Gastrocnemius medialis (tissue), 4 donors: Measurements from ENCODE around the gene CCDC8. TPM values are rescaled to one million over a fixed set of nuclear protein-coding genes. Genes with fewer than 3 reads are reported as not detected.
A peak's percentile ranks its signal among the peaks of the same experiment; 100 is the strongest.

ENCODE experiments used
- ATAC-seq, 2 donors: fragments of 150-250 bp; one replicate each; pipeline ENCODE4 v1.9.1; 2016
- DNase-seq, 2 donors: peaks; one replicate each; pipeline ENCODE4 v3.0.0-alpha.2; 2019
- H3K27ac ChIP-seq, 4 donors: fragments of 200-600 bp; sonication (generic); 1 replicate in 1 of 4; 2 replicates in 3 of 4; pipeline ENCODE4 v1.5.1; 2016 to 2018; ENCODE audit warnings: mild to moderate bottlenecking in 2 of 4, moderate library complexity in 1 of 4
- H3K27me3 ChIP-seq, 3 donors: fragments of 200-600 bp; sonication (generic) in 2 of 3; 1 replicate in 1 of 3; 2 replicates in 2 of 3; pipeline versions ENCODE4 v1.5.1 to v1.6.0; 2016 to 2019; ENCODE audit warnings: mild to moderate bottlenecking in 1 of 3, moderate library complexity in 1 of 3
- H3K36me3 ChIP-seq, 2 donors: fragments of 200-600 bp; sonication (generic) in 1 of 2; one replicate each; pipeline ENCODE4 v1.5.1; 2017 to 2018
- H3K4me1 ChIP-seq, 2 donors: fragments of 200-600 bp; sonication (generic) in 1 of 2; one replicate each; pipeline ENCODE4 v1.5.1; 2016 to 2017; ENCODE audit warnings: mild to moderate bottlenecking in 2 of 2
- H3K4me3 ChIP-seq, 4 donors: fragments of 200-600 bp; sonication (generic) in 3 of 4; 1 replicate in 1 of 4; 2 replicates in 3 of 4; pipeline ENCODE4 v1.5.1; 2016 to 2019; ENCODE audit warnings: mild to moderate bottlenecking in 2 of 4
- H3K9me3 ChIP-seq, 3 donors: fragments of 200-600 bp; sonication (generic) in 2 of 3; 1 replicate in 1 of 3; 2 replicates in 2 of 3; pipeline ENCODE4 v1.5.1; 2016 to 2019
- CTCF ChIP-seq, 5 experiments: fragments of 450-650 bp in 3 of 5; fragments of 200-600 bp in 2 of 5; sonication (generic) in 2 of 5; IDR thresholded peaks in 4 of 5; conservative IDR thresholded peaks in 1 of 5; 1 replicate in 4 of 5; 2 replicates in 1 of 5; pipeline ENCODE4 v1.5.1; 2016 to 2019; ENCODE audit warnings: antibody characterized with exemption in 5 of 5, mild to moderate bottlenecking in 3 of 5, moderate library complexity in 3 of 5
- POLR2A ChIP-seq, 2 donors: fragments of 450-650 bp; IDR thresholded peaks; one replicate each; pipeline ENCODE4 v1.6.1; 2017; ENCODE audit warnings: antibody characterized with exemption in 2 of 2, mild to moderate bottlenecking in 2 of 2, moderate library complexity in 2 of 2
- in situ Hi-C, 4 donors: fragments of 200-750 bp; cut with MboI; loops; one replicate each; pipeline versions ENCODE4 v1.15.0 to v1.8.0; 2017; ENCODE audit warnings: low sequenced_read_pairs in 4 of 4
- intact Hi-C: fragments of 100-400 bp; cut with DNase I; formaldehyde crosslinking; loops from one replicate; pipeline ENCODE4 v1.15.1; 2023; ENCODE audit warnings: low total_unique reads
- total RNA-seq, 4 donors: library from RNA; depleted of rRNA; stranded (reverse); fragments of >200 nt; gene quantifications; one replicate each; pipeline versions ENCODE4 v1.1.0 to v1.2.3, GENCODE V29; 2016

CCDC8 gene
- total RNA-seq, 4 donors from 2014 or later: 0.46 to 1.6 (median 0.75) TPM

- in situ Hi-C loops: no loop called here
- peaks cover 0 to 8% of the 10 kb centered on the region in 2 donors for H3K4me1 ChIP-seq
- intact Hi-C loops: no loop called here
- H3K36me3 ChIP-seq: no peaks in the 10 kb centered on the region
- DNase-seq: no peak
- H3K27ac ChIP-seq: no peak overlapping the region
- no peaks in the 10 kb centered on the region for H3K9me3 ChIP-seq
- no peak for ATAC-seq
- peaks cover 64 to 77% (median 73%) of the 10 kb centered on the region in 3 donors for H3K27me3 ChIP-seq
- H3K4me3 ChIP-seq: peak overlapping the region in 3 of 4 donors; percentile 38 to 51 (median 47)
- no peak for TF ChIP-seq POLR2A (IDR thresholded peaks at IDR 0.05)
- TF ChIP-seq CTCF (IDR thresholded peaks at IDR 0.05 in 4 of 5, conservative IDR thresholded peaks at IDR 0.05 in 1 of 5): no peak
These were observed 2.1 kb downstream of the CCDC8 start for GRCh38 chr19:46411088-46411924.

- ATAC-seq (no peak), DNase-seq (no peak)
- intact Hi-C loops: no loop called here
- H3K36me3 ChIP-seq: no peaks in the 10 kb centered on the region
- H3K9me3 ChIP-seq: no peaks in the 10 kb centered on the region
- H3K27ac ChIP-seq: no peak overlapping the region
- no peak overlapping the region for H3K4me3 ChIP-seq
- no peak for TF ChIP-seq CTCF (IDR thresholded peaks at IDR 0.05 in 4 of 5, conservative IDR thresholded peaks at IDR 0.05 in 1 of 5)
- peaks cover 0 to 8% of the 10 kb centered on the region in 2 donors for H3K4me1 ChIP-seq
- peaks cover 62 to 77% (median 72%) of the 10 kb centered on the region in 3 donors for H3K27me3 ChIP-seq
- in situ Hi-C loops: no loop called here
These were observed 2.9 kb downstream of the CCDC8 start for GRCh38 chr19:46410205-46411087.

- Histone ChIP-seq H3K36me3 (no peaks in the 10 kb centered on the region), H3K9me3 (no peaks in the 10 kb centered on the region), H3K27me3 (peaks cover 60 to 77% (median 72%) of the 10 kb centered on the region in 3 donors), H3K4me3 (no peak overlapping the region), H3K4me1 (peaks cover 0 to 8% of the 10 kb centered on the region in 2 donors), H3K27ac (no peak overlapping the region)
- DNase-seq (no peak), ATAC-seq (no peak)
- TF ChIP-seq CTCF (IDR thresholded peaks at IDR 0.05 in 4 of 5, conservative IDR thresholded peaks at IDR 0.05 in 1 of 5) (no peak), POLR2A (IDR thresholded peaks at IDR 0.05) (no peak)
- in situ Hi-C loops (loop anchor here in 2 of 4 donors (10.0 kb wide), 2 partner anchors 76 to 106 kb away; no protein-coding TSS in a partner anchor), intact Hi-C loops (no loop called here)
These were observed 4.2 kb downstream of the CCDC8 start for GRCh38 chr19:46409191-46409590.

GRCh38 chr19:46408664-46409039, 4.7 kb downstream of the CCDC8 start:
- H3K4me1 ChIP-seq: peaks cover 0 to 8% of the 10 kb centered on the region in 2 donors
- intact Hi-C loops: no loop called here
- no peaks in the 10 kb centered on the region for H3K36me3 ChIP-seq
- peak in 1 of 2 donors; percentile 31 for ATAC-seq
- no peak overlapping the region for H3K4me3 ChIP-seq
- DNase-seq: peak in 1 of 2 donors; percentile 38
- no peaks in the 10 kb centered on the region for H3K9me3 ChIP-seq
- H3K27ac ChIP-seq: peak overlapping the region in 1 of 4 donors; percentile 0
- TF ChIP-seq POLR2A (IDR thresholded peaks at IDR 0.05): no peak
- no peak for TF ChIP-seq CTCF (IDR thresholded peaks at IDR 0.05 in 4 of 5, conservative IDR thresholded peaks at IDR 0.05 in 1 of 5)
- peaks cover 61 to 80% (median 70%) of the 10 kb centered on the region in 3 donors for H3K27me3 ChIP-seq
- in situ Hi-C loops: loop anchor here in 2 of 4 donors (10.0 kb wide), 2 partner anchors 76 to 106 kb away; no protein-coding TSS in a partner anchor
